Sigmoid colon (tissue), 7 donors: ENCODE results near the gene SEC63. TPM values are rescaled to one million over a fixed set of nuclear protein-coding genes. Genes with fewer than 3 reads are reported as not detected.
"Not testable (repeated sequence)": the region's sequence is repeated elsewhere in the genome, so short reads cannot be mapped to it uniquely, and the experiment has no call there.

Experiments used
- DNase-seq: peaks from one replicate; pipeline ENCODE4 v3.0.0-alpha.2; 2019
- H3K27ac ChIP-seq, 4 donors: fragments of 200-600 bp; sonication (generic); one replicate each; pipeline ENCODE4 v1.5.1; 2016 to 2019; ENCODE audit warnings: mild to moderate bottlenecking in 1 of 4
- H3K27me3 ChIP-seq, 3 donors: fragments of 200-600 bp; sonication (generic); one replicate each; pipeline ENCODE4 v1.5.1; 2019; ENCODE audit warnings: mild to moderate bottlenecking in 1 of 3
- H3K36me3 ChIP-seq, 4 donors: fragments of 200-600 bp; sonication (generic); one replicate each; pipeline ENCODE4 v1.5.1; 2016 to 2019
- H3K4me1 ChIP-seq, 4 donors: fragments of 200-600 bp; sonication (generic); one replicate each; pipeline ENCODE4 v1.5.1; 2017 to 2019
- H3K4me3 ChIP-seq, 4 donors: fragments of 200-600 bp; sonication (generic); one replicate each; pipeline ENCODE4 v1.5.1; 2017 to 2019; ENCODE audit warnings: mild to moderate bottlenecking in 2 of 4, moderate library complexity in 1 of 4
- H3K9me3 ChIP-seq, 4 donors: fragments of 200-600 bp in 3 of 4; sonication (generic) in 3 of 4; one replicate each; pipeline versions ENCODE4 v1.5.1 to v1.6.1; 2013 to 2019
- EP300 ChIP-seq, 4 donors: sonication (generic); formaldehyde crosslinking; IDR thresholded peaks; one replicate each; pipeline ENCODE4 v1.6.1; 2017; ENCODE audit warnings: antibody characterized with exemption in 4 of 4
- POLR2A ChIP-seq, 2 donors: fragments of 450-650 bp; IDR thresholded peaks; one replicate each; pipeline ENCODE4 v1.6.1; 2016; ENCODE audit warnings: antibody characterized with exemption in 2 of 2, mild to moderate bottlenecking in 2 of 2, moderate library complexity in 2 of 2
- POLR2AphosphoS5 ChIP-seq, 4 donors: sonication (generic); formaldehyde crosslinking; IDR thresholded peaks; one replicate each; pipeline ENCODE4 v1.6.1; 2017; ENCODE audit warnings: antibody characterized with exemption in 4 of 4
- WGBS, 2 donors: extraction: QIAGEN DNeasy Blood & Tissue Kit; methylation state at CpG; one replicate each; pipeline ENCODE4 v1.1.7; 2013; 5-methylcytosine and 5-hydroxymethylcytosine counted together
- intact Hi-C: fragments of 100-400 bp; cut with DNase I; formaldehyde crosslinking; loops from one replicate; pipeline ENCODE4 v1.15.1; 2023
- polyA plus RNA-seq, 3 donors: library from polyadenylated mRNA; stranded (reverse); fragments of 200-250 nt; gene quantifications; one replicate each; pipeline ENCODE4 v1.2.3, GENCODE V29; 2013
- total RNA-seq, 4 donors: library from RNA; depleted of rRNA; stranded (reverse); fragments of >200 nt; gene quantifications; one replicate each; pipeline ENCODE4 v1.1.0, GENCODE V29; 2016
- TF ChIP-seq, protein P1 (sequence below), 4 experiments: fragments of 450-650 bp in 3 of 4; fragments of 200-600 bp in 1 of 4; IDR thresholded peaks; one replicate each; pipeline ENCODE4 v1.5.1; 2016 to 2019; ENCODE audit warnings: antibody characterized with exemption in 4 of 4, mild to moderate bottlenecking in 3 of 4, moderate library complexity in 2 of 4
- donor health status: healthy with polysubstance abuse.
- donor health status: Bipolar disorder and iron deficiency.
- donor health status: healthy.

Gene SEC63
- total and polyA plus RNA-seq, 7 donors: 4.9 to 44.9 (median 31.7) TPM

DNA sequence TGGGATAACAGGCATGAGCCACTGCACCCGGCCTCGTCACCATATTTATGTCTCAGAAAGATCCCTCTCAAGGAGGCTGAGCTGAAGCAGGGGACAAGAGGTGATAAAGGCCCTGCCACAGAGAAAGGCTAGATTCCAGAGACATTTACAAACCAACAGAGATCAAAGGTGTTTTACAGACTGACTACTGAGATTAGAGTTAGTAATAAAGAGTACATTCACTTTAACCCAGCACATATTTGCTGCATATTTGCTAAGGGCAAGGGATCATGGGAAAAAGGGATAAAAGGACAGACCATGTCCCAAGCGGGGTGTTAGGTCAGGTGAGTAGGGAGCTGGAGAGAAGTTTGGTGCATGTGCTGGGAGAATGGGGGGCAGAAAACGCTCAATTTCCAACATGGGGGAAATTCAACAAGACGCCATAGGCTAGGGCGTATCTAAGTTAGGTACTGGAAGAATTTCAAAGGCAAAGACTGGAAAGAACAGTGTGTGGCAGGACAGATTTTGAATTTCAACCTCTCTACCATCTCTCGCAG is 43.8 kb upstream of the SEC63 start:
- Histone ChIP-seq H3K27ac (no peak overlapping the region), H3K4me1 (no peaks in the 10 kb centered on the region), H3K9me3 (no peaks in the 10 kb centered on the region), H3K36me3 (no peaks in the 10 kb centered on the region), H3K4me3 (no peak overlapping the region), H3K27me3 (no peaks in the 10 kb centered on the region)
- intact Hi-C loops: no loop called here
- WGBS, 2 donors: 25 to 72% methylated on average over 7 of the region's 7 CpGs
- DNase-seq: no peak
- TF ChIP-seq POLR2A (IDR thresholded peaks at IDR 0.05): no peak
- no peak for TF ChIP-seq EP300 (IDR thresholded peaks at IDR 0.05)
- TF ChIP-seq POLR2AphosphoS5 (IDR thresholded peaks at IDR 0.05): no peak
- TF ChIP-seq, protein P1, sequence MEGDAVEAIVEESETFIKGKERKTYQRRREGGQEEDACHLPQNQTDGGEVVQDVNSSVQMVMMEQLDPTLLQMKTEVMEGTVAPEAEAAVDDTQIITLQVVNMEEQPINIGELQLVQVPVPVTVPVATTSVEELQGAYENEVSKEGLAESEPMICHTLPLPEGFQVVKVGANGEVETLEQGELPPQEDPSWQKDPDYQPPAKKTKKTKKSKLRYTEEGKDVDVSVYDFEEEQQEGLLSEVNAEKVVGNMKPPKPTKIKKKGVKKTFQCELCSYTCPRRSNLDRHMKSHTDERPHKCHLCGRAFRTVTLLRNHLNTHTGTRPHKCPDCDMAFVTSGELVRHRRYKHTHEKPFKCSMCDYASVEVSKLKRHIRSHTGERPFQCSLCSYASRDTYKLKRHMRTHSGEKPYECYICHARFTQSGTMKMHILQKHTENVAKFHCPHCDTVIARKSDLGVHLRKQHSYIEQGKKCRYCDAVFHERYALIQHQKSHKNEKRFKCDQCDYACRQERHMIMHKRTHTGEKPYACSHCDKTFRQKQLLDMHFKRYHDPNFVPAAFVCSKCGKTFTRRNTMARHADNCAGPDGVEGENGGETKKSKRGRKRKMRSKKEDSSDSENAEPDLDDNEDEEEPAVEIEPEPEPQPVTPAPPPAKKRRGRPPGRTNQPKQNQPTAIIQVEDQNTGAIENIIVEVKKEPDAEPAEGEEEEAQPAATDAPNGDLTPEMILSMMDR (IDR thresholded peaks at IDR 0.05): no peak

DNA sequence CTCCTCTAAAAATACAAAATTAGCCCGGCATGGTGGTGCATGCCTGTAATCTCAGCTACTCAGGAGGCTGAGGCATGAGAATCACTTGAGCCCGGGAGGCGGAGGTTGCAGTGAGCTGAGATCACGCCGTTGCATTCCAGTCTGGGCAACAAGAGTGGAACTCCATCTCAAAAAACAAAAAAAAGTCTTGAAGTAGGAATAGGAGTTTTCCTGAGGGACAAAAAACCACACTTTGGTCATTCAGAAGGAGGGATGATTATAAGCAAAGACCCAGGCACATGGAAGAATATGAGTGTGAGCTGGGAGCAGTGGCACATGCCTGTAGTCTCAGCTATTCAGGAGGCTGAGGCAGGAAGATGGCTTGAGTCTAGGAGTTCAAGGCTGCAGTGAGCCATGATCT is 42.3 kb upstream of the SEC63 start:
- intact Hi-C loops, H3K36me3 ChIP-seq, H3K27ac ChIP-seq, H3K9me3 ChIP-seq, H3K4me3 ChIP-seq, H3K27me3 ChIP-seq, H3K4me1 ChIP-seq, DNase-seq: not testable (repeated sequence)
- WGBS, 2 donors: 87 to 98% methylated on average over 5 of the region's 5 CpGs

DNA sequence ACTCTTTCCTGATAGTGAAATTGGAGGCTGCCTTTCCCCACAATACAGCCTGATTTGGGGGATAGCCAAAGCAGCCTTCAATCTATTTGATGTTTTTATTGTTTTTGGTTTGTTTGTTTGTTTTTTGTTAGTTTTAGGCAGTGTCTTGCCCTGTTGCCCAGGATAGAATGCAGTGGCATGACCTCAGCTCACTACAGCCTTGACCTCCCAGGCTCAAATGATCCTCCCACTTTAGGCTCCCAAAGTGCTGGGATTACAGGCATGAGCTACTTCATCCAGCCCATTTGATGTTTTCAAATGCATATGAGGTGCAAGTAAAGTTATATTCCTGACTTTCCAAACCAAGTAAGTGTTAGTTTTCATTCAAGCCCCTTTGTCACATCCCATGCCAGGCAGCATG is 41.3 kb upstream of the SEC63 start:
- Histone ChIP-seq H3K4me3 (no peak overlapping the region), H3K27me3 (no peaks in the 10 kb centered on the region), H3K9me3 (no peaks in the 10 kb centered on the region), H3K36me3 (no peaks in the 10 kb centered on the region), H3K27ac (no peak overlapping the region), H3K4me1 (no peaks in the 10 kb centered on the region)
- DNase-seq: no peak
- intact Hi-C loops: no loop called here
- TF ChIP-seq POLR2A (IDR thresholded peaks at IDR 0.05): no peak
- TF ChIP-seq, protein P1 (IDR thresholded peaks at IDR 0.05): no peak
- no peak for TF ChIP-seq POLR2AphosphoS5 (IDR thresholded peaks at IDR 0.05)
- no peak for TF ChIP-seq EP300 (IDR thresholded peaks at IDR 0.05)

DNA sequence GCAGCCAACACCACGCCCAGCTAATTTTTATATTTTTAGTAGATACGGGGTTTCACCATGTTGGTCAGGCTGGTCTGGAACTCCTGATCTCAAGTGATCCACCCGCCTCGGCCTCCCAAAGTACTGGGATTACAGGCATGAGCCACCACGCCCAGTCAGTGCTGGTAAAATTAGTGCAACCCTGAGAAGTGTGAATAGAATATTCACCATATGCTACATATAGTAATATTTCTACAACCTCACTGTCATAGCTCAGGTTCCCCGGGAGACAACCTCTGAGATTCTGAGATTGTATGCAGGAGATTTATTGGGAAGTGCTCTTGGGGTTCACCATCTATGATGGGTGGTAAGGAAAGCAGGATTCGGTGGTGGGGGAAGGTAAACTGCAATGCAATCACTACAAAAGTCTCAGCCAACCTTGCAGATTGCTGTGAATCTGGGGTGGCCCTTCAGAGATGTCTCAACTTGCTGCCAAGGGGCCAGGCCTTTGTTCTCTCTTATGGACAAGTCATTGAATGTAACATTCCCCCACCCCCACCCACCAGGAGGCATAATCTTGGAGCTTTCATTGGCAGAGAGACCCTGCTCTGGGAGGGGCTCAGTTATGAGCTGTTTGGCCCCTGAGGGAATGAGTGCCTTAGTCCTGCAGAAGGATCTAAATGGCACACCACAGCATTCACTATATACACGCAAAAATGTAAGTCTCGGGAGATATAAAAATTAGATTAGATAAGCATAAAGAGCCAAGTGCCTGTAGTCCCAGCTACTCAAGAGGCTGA is 34.0 kb upstream of the SEC63 start:
- no peak for DNase-seq
- H3K27ac ChIP-seq: no peak overlapping the region
- no peaks in the 10 kb centered on the region for H3K4me1 ChIP-seq
- no peak overlapping the region for H3K4me3 ChIP-seq
- H3K9me3 ChIP-seq: no peaks in the 10 kb centered on the region
- no peak for TF ChIP-seq POLR2AphosphoS5 (IDR thresholded peaks at IDR 0.05)
- TF ChIP-seq POLR2A (IDR thresholded peaks at IDR 0.05): no peak
- H3K36me3 ChIP-seq: no peaks in the 10 kb centered on the region
- WGBS, 2 donors: 85 to 89% methylated on average over 9 of the region's 9 CpGs
- H3K27me3 ChIP-seq: no peaks in the 10 kb centered on the region
- intact Hi-C loops: no loop called here

DNA sequence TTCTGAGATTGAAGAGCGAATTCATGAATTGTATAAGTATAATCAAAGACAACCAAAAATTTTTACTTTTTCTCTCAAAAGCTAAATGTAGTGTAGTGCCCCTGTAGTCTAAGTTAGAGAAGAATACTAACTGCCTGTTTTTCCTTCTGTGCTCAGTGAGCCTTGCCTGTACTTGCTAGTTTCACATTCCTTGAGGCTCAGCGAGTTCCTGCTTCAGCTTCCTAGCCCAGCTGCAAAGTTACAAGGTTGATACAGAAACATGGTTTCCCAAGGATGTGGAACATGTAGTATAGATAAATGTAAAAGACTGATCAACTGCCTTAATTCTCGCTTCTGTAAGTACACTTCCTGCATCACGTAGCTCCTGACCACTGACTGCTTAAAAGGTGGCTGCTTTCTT is 33.1 kb upstream of the SEC63 start:
- no peaks in the 10 kb centered on the region for H3K9me3 ChIP-seq
- DNase-seq: no peak
- WGBS, 2 donors: 76 to 89% methylated on average over 4 of the region's 4 CpGs
- no peak overlapping the region for H3K27ac ChIP-seq
- H3K4me3 ChIP-seq: no peak overlapping the region
- TF ChIP-seq EP300 (IDR thresholded peaks at IDR 0.05): no peak
- no peak for TF ChIP-seq POLR2A (IDR thresholded peaks at IDR 0.05)
- no peak for TF ChIP-seq POLR2AphosphoS5 (IDR thresholded peaks at IDR 0.05)
- TF ChIP-seq, protein P1 (IDR thresholded peaks at IDR 0.05): no peak
- H3K27me3 ChIP-seq: no peaks in the 10 kb centered on the region
- H3K4me1 ChIP-seq: no peaks in the 10 kb centered on the region
- intact Hi-C loops: no loop called here
- no peaks in the 10 kb centered on the region for H3K36me3 ChIP-seq

DNA sequence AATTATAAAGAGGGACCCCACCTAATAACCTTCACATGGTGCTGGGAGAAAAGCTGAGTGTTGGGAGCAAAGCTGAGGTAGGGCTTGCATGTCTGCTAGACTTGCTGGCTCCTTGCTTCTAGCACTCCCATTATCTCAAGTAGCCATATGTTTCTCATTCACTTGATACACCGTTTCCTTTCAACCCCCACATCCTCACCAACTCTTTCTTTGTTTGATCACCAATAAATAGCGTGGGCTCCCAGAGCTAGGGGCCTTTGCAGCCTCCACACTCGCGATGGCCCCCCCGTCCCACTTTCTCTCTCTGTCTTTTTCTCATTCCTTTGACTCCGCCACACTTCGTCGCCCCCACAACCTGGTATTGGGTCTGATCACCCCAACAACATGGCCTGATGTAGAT is 32.6 kb upstream of the SEC63 start:
- H3K4me1 ChIP-seq, H3K27me3 ChIP-seq, DNase-seq, H3K36me3 ChIP-seq, intact Hi-C loops, H3K4me3 ChIP-seq, H3K9me3 ChIP-seq, H3K27ac ChIP-seq: not testable (repeated sequence)
- WGBS, 2 donors: 80 to 91% methylated on average over 8 of the region's 8 CpGs
